SIG-M5 (cell line): Measurements from ENCODE around the gene SLAMF9.

ENCODE experiments used
- DNase-seq: peaks from one replicate; lab custom pipeline; 2025; lab: John Stamatoyannopoulos, UW

SLAMF9 gene

DNA sequence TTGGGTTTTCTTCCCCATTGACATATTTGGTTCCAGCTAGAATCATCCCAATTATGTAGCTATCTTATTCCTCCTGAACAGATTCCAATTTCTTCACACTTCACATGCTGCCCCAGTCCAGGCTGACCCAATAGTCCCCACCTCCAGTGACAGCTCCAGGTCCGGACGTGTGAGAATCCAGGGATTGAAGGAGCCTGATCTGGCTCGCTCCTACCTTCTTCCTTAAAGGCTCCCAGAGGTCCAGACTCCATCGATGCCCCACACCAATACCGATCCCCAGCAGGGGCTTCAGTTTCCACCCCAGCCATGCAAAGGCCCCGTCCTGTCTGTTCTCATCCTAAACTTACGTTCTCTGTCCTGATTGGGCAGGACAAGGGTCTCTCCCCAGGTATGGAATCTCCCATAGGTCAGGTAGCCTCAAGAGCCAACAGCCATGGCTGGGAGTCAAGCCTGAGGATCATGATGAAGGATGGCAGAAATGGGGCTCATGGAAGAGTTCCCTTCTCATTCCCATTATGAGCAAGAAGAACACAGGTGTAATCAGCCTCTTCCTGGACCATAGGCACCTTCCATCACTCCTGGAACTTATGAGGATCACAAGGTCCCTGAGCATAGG, 20.4 kb upstream of the SLAMF9 start:
- no peak for DNase-seq

DNA sequence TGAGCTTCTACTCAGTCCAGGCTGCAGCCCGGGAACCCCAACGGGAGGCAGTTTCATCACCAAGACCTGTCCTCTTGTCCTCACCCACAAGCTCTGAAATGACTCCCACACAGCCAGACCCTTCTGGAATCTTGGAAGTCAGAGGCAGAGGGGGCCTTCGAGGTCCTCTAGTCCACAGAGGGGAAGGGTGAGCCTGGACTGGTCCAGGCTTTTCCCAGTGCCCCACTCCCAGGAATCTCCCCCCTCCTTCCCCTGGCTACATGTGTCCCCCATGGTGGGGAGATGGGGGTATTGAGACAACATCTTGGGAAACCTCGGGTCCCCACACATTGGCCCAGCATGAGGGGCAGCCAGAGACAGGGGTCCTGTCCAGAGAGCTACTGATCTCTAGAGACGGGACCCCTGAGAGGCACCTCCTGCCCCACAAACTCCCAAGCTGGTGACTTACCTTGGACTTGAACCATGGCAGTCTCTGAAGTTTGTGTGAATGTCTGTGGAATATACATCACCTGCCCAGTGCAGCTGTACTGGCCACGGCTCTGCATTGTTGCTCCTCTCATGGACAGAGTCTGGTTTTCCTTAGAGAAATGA, 19.4 kb upstream of the SLAMF9 start:
- no peak for DNase-seq

DNA sequence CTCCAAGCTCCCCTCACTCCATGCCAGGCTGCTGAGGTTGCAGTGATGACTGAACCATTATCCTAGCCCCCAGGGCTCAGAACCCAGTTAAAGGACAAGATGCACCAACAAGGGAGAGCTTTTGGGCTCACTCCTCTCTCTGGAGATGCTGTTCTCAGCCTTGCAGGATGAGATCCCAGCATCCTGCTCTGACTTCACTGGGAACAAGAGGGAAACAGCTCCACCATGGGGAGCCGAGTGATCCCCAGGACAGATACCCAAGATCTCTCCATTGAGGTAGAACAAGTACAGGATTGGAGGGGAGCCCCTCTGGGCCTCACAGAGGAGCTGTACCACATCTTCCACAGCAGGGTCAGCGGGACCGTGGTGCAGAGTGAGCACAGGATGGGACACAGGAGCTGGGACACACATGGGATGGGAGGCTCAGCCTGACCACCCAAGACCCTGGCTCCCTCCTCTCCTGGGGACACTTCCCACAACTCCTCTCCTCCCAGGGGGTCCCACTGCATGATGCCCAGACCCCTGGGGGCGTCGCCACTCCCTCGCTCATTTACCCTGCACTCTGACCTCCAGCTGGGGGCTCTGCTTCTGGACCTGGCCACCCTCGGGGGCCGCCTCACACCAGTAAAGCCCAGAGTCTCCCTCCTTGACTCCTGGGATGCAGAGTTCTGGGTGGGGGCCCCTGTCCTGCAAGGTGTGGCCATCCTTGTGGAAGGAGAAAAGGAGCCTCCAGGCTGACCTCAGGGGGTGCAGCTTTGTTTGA, 18.6 kb upstream of the SLAMF9 start:
- no peak for DNase-seq

DNA sequence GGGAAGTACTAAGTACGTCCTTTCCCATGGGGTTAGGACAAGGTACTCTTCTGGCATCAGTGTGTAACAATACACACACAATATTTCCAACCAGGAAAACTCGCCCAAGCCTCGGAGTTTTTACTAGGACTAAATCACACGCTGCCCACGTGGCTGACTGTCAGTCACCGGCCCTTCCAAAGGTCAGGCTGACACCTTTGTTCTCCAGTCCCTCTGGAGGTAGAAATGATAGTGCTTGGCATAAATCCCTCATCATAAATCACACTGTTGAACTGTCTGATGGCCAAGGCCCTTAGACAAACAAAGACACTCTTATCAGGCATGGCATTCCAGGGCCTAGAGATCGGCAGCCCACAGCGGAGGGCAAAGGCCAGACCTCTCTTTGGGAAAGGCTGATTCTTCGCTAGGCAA, 16.9 kb upstream of the SLAMF9 start:
- DNase-seq: no peak

DNA sequence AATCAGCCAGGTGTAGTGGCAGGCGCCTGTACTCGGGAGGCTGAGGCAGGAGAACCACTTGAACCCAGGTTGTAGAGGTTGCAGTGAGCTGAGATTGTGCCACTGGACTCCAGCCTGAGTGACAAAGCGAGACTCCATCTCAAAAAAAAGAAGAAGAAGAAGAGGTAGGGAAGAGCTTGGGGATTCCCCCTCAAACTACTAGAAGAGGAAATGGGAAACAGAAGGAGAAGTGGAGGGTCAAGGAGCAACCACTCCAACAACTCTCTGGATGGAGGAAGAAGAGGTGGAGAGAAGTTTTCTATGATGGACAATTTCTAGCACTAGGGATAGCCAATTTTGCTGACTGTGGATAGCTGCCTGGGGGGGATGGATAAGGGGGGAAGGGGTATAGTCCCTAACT, 14.9 kb upstream of the SLAMF9 start:
- DNase-seq: no peak

DNA sequence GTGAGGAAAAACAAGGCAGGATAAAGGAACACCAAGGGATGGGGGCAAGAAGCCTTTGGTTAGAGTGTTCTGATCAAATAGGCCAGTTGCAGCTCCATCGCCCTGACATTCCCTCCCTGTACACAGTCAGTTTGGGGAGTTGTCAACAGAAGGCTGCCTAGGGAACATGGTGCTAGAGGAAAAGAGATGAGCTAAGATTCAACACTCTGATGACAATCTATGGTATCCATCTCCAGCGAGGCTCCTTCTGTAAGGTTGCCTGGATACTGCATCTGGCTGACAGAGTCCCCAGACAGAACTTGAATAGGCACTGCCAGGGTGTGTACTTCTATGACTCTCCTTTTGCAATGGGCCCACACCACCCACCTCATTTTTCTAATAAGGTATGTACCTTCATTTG, 11.2 kb upstream of the SLAMF9 start:
- DNase-seq: no peak

DNA sequence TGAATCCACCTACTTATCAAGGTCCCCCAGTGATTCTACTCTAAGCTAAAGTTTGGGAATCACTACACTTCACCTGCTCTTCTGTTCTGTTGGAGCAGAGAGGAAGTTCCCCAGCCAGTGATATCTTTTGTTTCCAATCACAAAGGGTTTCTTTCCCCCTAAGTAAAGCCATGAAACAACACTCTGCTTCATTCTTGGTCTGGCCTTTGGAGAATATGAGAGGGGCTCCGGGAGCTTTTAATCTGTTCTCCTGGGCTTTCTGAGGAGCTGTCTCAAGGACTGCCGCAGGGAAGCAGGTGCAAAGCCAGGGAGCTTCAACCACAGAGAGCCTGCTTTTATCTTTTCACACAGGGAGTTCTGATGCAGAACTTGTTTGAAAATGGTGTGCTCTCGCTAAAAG, 10.1 kb upstream of the SLAMF9 start:
- DNase-seq: no peak

DNA sequence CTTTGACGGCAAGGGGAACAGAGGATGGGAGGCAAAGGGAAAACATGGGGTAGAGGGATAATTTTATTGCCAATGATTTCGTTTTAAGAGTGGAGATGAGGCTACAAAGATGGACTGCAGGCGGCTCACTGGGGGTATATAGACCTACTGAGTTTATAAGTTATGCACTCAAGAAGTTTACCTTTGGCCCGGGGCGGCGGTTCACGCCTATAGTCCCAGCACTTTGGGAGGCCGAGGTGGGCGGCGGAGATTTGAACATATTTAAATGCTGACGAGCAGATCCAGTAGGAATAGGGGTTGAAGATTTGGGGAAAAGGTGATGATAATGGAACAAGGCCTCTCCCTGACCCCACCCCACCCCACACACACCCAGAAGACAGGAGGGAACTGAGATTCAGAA, 8.1 kb upstream of the SLAMF9 start:
- DNase-seq: no peak

DNA sequence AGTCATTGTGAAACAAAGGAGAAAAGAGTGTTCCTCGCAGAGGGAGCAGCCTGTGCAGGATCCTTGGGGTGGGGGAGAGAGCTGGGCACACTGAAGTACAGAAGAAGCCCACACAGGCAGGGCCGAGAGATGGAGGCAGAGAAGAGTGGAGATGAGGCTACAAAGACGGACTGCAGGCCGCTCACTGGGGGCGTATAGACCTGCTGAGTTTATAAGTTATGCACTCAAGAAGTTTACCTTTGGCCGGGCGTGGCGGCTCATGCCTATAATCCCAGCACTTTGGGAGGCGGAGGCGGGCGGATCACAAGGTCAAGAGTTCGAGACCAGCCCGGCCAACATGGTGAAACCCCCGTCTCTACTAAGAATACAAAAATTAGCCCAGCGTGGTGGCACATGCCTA, 7.6 kb upstream of the SLAMF9 start:
- no peak for DNase-seq

DNA sequence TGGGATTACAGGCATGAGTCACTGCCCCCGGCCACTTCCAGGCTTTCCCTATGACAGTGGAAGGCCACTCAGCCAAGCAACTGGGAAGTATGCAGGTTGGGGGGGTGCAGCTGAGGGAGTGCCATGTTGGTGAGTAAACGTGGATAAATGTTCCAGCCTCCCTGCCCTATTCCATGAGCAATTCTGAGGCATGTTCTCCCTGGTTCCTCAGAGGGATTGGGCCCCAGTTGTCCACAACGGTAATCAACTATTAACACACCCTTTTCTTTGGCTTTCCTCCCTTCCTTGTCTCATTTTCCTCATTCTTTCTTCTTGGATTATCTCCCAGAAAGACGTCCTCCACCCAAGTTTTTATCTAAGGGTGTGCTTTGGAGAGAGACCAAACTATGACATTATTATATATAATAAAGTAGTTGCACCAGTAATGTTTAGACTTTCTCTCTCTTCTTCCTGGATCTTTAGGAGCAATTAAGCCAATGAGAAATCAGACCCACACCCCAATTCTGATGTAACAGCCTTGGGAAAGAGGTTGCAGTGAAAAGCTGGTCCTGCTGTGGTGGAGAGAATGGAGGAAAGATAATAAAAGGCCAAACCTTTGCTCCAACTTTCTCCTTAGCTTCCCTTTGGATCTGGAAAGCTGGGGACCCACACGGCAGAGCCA, 6.8 kb upstream of the SLAMF9 start:
- DNase-seq: no peak

DNA sequence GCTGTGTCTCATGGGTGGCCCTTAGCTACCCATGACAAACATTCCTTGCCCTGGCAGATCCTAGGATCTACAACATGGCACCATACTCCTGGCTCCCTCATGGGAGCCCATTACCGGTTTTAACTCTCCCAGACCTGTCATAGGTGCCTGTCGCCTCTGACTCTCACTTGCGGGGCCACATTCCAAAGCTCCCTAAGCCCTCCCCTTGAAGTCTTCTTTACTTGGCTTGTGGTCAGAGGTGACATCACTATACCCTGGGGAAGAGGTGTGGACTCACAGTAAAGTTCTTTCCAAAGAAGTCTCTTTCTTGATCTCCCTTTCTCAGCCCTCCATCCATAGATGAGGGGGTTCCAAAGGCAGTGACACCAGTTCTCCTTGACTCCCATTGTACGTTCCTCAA, 5.4 kb upstream of the SLAMF9 start:
- no peak for DNase-seq

DNA sequence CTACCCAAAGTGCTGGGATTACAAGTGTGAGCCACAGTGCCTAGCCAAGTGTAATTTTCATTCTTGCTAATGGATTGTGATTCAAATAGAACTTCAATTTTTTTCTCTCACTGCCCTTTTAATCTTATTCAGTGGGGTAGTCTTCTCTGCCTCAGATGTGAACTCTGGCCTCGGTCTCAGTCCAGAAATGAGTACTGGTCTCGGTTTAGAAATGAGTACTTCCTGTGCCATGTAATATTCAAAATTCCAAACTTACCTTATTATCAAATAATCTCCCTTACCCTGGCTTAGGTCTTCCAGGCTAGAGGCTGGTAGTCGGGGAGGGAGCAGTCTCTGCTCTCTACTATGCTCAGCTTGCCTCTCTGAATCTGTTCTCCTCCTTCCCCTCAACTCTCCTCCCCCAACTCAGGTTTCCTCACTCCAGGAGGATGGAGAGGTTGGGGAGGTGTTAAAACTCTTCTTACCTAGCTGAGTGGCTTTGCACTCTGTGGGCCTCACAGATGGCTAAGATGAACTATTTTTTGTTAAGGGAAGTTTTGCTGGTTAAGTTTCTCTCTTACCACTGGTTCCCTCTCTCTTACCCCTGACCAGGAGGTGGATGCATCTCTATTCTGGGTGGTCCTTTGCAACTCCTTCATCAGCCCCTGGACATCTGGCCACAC, 4.8 kb upstream of the SLAMF9 start:
- no peak for DNase-seq

DNA sequence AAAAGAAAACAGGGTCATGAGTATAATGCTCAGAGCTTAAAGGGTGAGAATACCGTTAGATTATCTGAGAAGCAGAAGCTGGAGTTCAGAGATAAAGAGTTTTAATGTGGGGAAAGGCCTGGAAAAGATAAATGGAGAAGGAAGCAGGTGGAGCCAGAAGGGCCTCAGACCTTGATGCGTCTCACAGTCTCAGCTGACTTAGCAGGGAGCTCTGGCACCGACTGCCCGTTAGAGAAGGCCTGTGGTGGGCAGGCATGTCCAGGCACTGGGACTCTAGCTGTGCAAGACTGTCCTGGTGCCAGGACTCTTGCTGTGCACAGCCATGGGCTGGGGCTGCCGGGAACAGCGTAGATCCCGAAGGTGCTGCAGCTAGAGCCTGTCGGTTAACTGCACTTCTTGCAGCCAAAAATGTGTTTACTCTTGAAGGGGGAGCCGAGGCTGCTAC, 3.8 kb upstream of the SLAMF9 start:
- DNase-seq: no peak

DNA sequence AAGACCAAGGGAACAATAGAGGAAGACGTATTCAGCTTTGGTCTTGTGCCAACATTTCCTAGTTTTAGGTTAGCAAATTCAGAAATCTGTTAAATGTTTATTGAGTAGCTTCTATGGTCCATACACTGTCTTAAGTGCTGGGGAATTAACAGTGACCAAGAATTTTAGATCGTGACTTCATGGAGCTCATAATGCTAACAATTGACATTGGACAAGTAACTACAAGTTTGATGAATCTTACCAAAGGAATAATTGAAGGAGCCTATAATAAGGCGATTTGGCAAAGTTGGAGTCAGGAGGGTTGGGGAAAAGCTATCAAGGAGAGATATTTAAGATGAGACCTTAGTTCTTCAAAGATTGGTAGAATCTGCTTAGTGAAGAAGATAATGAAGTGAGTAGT, 1.4 kb upstream of the SLAMF9 start:
- no peak for DNase-seq

DNA sequence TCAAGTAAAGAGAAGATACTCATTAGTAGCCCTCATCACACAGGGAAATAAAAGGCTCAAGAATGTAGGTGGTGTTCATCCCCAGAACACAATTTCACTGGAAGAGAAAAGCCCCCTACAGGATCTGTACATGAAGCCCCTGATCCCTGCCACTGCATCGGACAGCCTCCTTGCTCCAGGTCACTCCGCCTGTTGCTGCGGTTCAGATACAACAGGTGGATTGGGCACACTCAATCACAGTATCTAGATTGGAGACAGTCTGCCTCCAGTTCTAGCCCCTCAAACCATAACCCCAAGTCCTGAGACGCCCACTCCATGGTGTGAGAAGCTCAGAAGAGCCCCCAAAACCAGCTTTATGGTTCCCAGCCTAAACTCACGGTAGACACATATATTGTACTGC, 1.1 kb downstream of the SLAMF9 start:
- DNase-seq: no peak

DNA sequence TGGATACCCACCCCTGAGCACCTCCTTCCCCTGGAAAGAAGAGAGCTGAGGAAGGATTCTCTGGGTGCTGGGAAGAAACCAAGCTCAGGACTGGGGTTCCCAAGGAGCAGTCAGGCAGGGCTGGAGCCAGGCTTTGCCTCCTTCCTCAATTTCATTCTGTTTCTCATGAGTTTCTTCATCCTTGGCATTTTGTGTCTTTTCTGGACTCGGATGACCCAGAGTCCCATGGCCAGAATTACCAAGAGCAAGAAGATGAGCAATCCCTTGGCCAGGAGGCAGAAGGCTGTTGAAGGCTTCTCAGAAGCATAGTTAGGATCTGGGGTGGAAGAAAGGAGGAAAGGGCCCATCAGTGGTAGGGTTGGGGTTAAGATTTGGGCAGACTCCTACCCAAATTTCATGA, 2.5 kb downstream of the SLAMF9 start:
- DNase-seq: no peak

DNA sequence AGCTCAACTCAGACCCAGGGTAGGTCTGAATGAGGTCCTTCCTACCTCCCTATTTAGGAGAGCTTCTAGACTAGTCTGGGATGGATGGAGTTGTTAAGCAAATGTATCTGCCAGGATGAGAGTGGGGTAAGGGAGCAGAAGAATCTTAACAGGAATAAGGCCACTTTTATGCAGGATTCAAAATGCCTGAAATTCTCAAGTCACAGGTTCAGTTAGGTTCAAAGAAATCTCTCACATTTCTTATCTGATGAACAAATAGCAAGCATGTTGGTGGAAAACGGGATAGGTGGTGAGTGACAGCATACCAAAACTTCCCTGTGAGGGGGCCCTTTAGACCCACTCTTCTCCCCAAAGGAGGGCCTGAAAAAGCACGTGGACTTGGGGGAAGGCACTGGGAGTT, 3.0 kb downstream of the SLAMF9 start:
- DNase-seq: no peak

DNA sequence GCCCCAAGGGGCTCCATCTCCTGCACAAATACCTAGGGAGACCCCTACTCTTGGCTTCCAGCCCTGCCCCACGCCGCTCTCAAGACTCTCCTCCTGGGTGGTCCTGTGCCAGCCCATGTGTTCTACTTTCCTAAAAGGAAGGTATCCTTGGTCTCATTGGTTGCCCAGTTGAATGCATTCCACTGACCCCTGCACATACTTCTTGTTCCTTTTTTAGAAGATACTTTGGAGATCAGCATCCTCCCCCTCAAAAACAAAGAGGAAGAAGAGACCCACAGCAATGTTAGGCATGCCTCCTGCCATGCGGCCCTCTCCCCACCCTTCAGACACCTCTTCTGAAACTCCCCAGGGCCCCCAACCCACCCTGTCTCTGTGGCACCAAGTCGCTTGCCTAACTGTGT, 4.1 kb downstream of the SLAMF9 start:
- DNase-seq: no peak

DNA sequence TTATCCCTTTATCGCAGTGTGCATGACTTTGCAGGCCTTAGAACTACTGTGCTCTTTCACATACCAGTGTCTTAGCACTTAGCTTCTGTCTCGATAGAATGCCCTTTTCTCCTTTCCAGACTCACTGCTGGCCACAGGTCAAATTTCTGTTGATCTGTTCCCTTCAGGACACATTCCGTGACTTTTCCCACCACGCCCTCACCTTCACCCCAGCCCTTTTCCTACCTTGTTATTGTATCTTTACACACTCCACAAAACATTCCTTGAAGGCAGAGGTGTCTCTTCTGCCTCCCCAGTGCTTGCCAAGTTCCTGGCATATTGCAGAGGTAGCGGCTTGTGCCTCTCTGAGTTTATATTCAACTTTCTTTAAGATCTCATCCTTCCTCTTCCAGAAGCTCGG, 4.9 kb downstream of the SLAMF9 start:
- DNase-seq: no peak

DNA sequence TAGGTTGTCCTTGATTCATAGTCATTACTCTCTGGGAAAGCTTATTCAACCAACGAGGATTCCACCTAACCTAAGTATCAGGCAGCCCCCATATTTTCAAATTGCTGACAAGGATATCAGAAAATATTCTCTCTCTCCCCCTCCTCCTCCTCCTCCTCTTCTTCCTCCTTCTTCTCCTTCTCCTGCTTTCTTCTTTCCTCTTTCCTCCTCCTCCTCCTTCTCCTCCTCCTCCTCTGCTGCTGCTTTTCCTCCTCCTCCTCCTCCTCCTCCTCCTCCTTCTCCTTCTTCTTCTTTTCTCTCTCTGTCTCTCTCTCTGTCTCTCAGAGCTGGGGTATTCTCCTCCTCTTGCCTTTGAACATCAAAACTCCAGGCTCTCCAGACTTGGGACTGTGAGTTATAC, 6.1 kb downstream of the SLAMF9 start:
- no peak for DNase-seq

DNA sequence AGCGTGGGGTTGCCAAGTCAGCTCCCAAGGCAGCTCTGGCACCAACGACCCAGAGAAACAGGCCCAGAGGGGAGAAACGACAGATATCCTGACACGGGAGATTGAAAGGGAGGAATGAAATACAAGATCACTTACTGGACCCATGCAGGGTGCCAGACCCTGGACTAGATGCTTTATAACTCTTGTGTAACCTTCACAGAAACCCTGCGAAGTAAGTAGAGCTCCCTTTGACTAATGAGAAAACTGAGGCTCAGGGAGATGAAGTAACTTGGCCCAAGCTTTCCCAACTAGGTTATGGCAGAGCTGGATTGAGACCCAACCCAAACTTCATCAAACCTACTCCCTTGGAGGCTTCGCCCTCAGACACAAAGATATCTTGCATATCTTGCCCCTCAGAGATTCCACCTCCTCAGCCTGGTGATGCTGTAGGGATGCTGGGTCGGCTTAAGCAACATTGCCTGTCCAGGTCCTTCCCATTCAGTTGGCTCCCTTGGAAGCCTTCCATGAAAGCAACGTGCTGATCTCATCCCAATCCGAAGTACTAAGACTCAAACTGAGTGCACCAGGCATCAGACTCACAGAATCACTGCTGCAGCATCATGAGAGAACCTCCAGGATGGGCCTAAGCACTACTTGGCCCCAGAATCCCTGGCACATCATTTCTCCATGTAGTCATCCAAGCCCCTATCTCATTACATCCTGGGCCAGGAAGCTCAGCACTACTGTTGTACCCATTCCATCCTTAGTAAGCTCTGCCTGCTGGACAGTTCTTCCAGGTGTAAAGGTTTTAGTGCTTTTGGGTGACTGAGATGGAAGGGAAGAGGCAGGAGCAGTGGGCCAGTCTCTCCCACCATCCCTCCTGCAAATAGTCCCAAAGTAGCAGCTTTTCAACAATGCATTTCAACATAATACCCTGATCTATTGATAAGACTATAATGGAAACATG, 7.5 kb downstream of the SLAMF9 start:
- DNase-seq: no peak
